ENCODE measurements around the gene EPB41L3.

- TF ChIP-seq CTCF (conservative IDR thresholded peaks at IDR 0.05 in 1 of 2, IDR thresholded peaks at IDR 0.05 in 1 of 2; ENCODE audit: low read depth in 1 of 2, low read length in 2 of 2) (no peak), EZH2 (IDR thresholded peaks at IDR 0.05; ENCODE audit: low read length, missing control alignments) (no peak)
Observed at GRCh38 chr18:5398269-5398668, 145.5 kb downstream of the EPB41L3 start.

Measured in fibroblast of lung (primary cell).